Measurements from ENCODE around the gene FHL1.

DNA sequence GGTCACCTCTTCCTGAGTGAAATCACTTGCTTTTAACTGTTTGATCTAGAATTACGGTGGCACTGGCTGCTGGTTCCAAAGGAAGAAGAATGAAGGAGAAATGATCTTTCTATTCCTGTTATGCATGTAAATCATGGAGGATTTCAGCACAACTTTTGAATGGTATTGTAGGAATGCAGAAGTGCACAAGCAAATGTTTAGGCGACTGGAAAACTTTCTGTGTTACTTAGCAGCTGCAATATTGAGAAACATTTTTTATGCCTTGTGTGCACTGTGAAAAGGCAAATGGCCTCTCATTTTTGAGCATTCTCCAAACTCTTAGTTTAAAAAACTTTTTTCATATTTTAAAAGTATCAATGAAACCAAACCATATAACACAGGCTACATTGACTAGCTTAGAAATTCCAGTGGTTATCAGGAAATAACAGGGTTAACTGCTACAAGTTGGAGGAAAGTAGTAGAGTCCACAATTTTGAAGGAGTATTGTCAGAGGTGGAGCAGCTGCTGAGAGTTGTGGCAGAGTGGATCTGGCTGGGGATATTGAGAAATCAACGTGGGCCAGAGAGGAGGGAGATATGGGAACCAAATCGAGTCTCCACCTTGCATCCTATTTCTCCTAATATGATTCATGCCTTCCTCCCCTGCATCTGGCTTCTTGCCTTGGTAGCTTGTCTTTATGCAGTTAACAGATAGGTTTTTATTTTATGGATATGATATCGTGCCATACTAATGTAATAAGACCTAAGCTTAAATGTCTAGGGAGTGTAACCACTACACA lies 32.0 kb upstream of the FHL1 start:
- TF ChIP-seq, protein P1, sequence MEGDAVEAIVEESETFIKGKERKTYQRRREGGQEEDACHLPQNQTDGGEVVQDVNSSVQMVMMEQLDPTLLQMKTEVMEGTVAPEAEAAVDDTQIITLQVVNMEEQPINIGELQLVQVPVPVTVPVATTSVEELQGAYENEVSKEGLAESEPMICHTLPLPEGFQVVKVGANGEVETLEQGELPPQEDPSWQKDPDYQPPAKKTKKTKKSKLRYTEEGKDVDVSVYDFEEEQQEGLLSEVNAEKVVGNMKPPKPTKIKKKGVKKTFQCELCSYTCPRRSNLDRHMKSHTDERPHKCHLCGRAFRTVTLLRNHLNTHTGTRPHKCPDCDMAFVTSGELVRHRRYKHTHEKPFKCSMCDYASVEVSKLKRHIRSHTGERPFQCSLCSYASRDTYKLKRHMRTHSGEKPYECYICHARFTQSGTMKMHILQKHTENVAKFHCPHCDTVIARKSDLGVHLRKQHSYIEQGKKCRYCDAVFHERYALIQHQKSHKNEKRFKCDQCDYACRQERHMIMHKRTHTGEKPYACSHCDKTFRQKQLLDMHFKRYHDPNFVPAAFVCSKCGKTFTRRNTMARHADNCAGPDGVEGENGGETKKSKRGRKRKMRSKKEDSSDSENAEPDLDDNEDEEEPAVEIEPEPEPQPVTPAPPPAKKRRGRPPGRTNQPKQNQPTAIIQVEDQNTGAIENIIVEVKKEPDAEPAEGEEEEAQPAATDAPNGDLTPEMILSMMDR (IDR thresholded peaks at IDR 0.05) = no peak
- no peak for TF ChIP-seq EP300 (IDR thresholded peaks at IDR 0.05)

All from ovary (tissue), 3 donors.